Right lobe of liver (tissue), 6 donors: Measurements from ENCODE around the gene CRYGD. TPM values are rescaled to one million over a fixed set of nuclear protein-coding genes. Genes with fewer than 3 reads are reported as not detected.
"Not testable (repeated sequence)": the region's sequence is repeated elsewhere in the genome, so short reads cannot be mapped to it uniquely, and the experiment has no call there.

Experiments
- ATAC-seq, 4 donors: fragments of 200-7000 bp; cut with Tn5 transposase; one replicate each; pipeline ENCODE4 v1.9.1; 2020; ENCODE audit warnings: mild to moderate bottlenecking in 4 of 4, moderate library complexity in 4 of 4
- DNase-seq, 3 donors: peaks; one replicate each; pipeline ENCODE4 v3.0.0-alpha.2; 2020
- H3K27ac ChIP-seq, 3 donors: fragments of 200-600 bp; one replicate each; pipeline ENCODE4 v1.8.0; 2022
- H3K27me3 ChIP-seq, 2 donors: fragments of 200-600 bp; one replicate each; pipeline ENCODE4 v1.8.0; 2022
- H3K36me3 ChIP-seq, 4 donors: fragments of 200-600 bp; sonication (generic) in 1 of 4; one replicate each; pipeline versions ENCODE4 v1.5.1 to v1.8.0; 2017 to 2022; ENCODE audit warnings: control low read depth in 1 of 4
- H3K4me1 ChIP-seq, 4 donors: fragments of 200-600 bp; sonication (generic) in 1 of 4; one replicate each; pipeline versions ENCODE4 v1.5.1 to v1.8.0; 2017 to 2022; ENCODE audit warnings: control low read depth in 1 of 4
- H3K4me3 ChIP-seq, 3 donors: fragments of 200-600 bp; one replicate each; pipeline ENCODE4 v1.8.0; 2022
- H3K9me3 ChIP-seq, 4 donors: fragments of 200-600 bp; sonication (generic) in 1 of 4; one replicate each; pipeline versions ENCODE4 v1.5.1 to v1.8.0; 2017 to 2022; ENCODE audit warnings: control low read depth in 1 of 4
- POLR2A ChIP-seq: fragments of 450-650 bp; IDR thresholded peaks from one replicate; pipeline ENCODE4 v1.6.1; 2017; ENCODE audit warnings: antibody characterized with exemption, mild to moderate bottlenecking
- WGBS: methylation state at CpG from one replicate; pipeline ENCODE4 v1.1.6; 2018; ENCODE audit warnings: low coverage, low lambda C conversion rate; ENCODE audit not compliant: insufficient coverage; ENCODE audit errors: missing lambda C conversion rate; 5-methylcytosine and 5-hydroxymethylcytosine counted together
- intact Hi-C, 2 donors: fragments of 100-400 bp; cut with DNase I; formaldehyde crosslinking; loops; one replicate each; pipeline versions ENCODE4 v1.11.2 to v1.14.1; 2022
- total RNA-seq, 6 experiments: library from RNA; depleted of rRNA in 2 of 6; stranded (reverse); fragments of >200 nt in 2 of 6; fragmentation: NEBNext Ultra II Directional in 3 of 6; extraction: Animal tissue kit (Norgen Biotek cat#: 25700) in 3 of 6; gene quantifications; one replicate each; pipeline versions ENCODE4 v1.1.0 to v1.2.4, GENCODE V29; 2016 to 2023
- TF ChIP-seq, protein P1 (sequence below), 4 donors: fragments of 200-600 bp in 3 of 4; fragments of 450-650 bp in 1 of 4; IDR thresholded peaks; one replicate each; pipeline versions ENCODE4 v1.5.1 to v1.8.0; 2016 to 2022; ENCODE audit warnings: antibody characterized with exemption in 4 of 4, mild to moderate bottlenecking in 2 of 4
- donor health status: DM: no; HTN: yes; CAD: no.
- donor health status: DM: no; HTN: no; CAD: no.
- donor health status: DM: no; HTN: no; CAD: no.
- donor health status: DM: no; HTN: yes; CAD: no.
- donor health status: DM: no; HTN: yes; CAD: no.

The CRYGD gene
- total RNA-seq, 6 experiments from 2014 or later, result not detected

- intact Hi-C loops, result no loop called here
- H3K27me3 ChIP-seq, result peaks cover 0 to 5% of the 10 kb centered on the region in 2 donors
- WGBS, result 40% methylated on average over 5 of the region's 7 CpGs
- H3K4me1 ChIP-seq, result no peaks in the 10 kb centered on the region
- H3K9me3 ChIP-seq, result no peaks in the 10 kb centered on the region
- no peak overlapping the region for H3K4me3 ChIP-seq
- TF ChIP-seq POLR2A, result no peak
- TF ChIP-seq, protein P1, sequence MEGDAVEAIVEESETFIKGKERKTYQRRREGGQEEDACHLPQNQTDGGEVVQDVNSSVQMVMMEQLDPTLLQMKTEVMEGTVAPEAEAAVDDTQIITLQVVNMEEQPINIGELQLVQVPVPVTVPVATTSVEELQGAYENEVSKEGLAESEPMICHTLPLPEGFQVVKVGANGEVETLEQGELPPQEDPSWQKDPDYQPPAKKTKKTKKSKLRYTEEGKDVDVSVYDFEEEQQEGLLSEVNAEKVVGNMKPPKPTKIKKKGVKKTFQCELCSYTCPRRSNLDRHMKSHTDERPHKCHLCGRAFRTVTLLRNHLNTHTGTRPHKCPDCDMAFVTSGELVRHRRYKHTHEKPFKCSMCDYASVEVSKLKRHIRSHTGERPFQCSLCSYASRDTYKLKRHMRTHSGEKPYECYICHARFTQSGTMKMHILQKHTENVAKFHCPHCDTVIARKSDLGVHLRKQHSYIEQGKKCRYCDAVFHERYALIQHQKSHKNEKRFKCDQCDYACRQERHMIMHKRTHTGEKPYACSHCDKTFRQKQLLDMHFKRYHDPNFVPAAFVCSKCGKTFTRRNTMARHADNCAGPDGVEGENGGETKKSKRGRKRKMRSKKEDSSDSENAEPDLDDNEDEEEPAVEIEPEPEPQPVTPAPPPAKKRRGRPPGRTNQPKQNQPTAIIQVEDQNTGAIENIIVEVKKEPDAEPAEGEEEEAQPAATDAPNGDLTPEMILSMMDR (IDR thresholded peaks at IDR 0.05), result no peak
- DNase-seq, result no peak
- H3K36me3 ChIP-seq, result no peaks in the 10 kb centered on the region
- no peak for ATAC-seq
- H3K27ac ChIP-seq, result no peak overlapping the region
Measured at GRCh38 chr2:208112969-208113368, 11.4 kb downstream of the CRYGD start.

GRCh38 chr2:208112273-208112745, 12.0 kb downstream of the CRYGD start:
- H3K4me1 ChIP-seq, H3K36me3 ChIP-seq, intact Hi-C loops, DNase-seq, H3K27ac ChIP-seq, H3K27me3 ChIP-seq, H3K4me3 ChIP-seq, H3K9me3 ChIP-seq: not testable (repeated sequence)
- WGBS, result 9% methylated on average over 2 of the region's 36 CpGs
- peak in 1 of 4 donors; percentile 18 for ATAC-seq

DNA sequence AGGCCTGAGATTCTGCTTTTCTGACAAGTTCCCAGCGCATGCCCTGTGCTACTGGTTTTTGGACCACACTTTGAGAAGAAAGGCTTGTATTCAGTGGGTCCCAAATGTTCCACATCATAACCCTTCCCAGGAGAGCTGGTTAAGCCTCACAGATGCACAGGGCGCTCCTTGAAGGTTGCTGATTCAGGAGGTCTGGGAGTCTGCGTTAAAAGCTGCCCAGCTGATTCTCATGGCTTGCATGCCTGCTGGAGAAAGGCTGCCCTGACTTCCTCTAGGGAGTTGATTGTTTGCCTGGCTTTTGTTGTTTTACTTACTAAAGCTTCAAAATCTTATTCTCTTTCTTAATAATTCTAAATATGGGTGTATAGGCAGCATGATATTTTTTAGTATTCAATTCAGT, 20.7 kb downstream of the CRYGD start:
- no peaks in the 10 kb centered on the region for H3K9me3 ChIP-seq
- ATAC-seq, result no peak
- TF ChIP-seq POLR2A, result no peak
- TF ChIP-seq, protein P1 (IDR thresholded peaks at IDR 0.05), result no peak
- DNase-seq, result no peak
- intact Hi-C loops, result no loop called here
- no peak overlapping the region for H3K4me3 ChIP-seq
- no peaks in the 10 kb centered on the region for H3K27me3 ChIP-seq
- WGBS, result 87% methylated on average over 3 of the region's 3 CpGs
- no peak overlapping the region for H3K27ac ChIP-seq
- no peaks in the 10 kb centered on the region for H3K36me3 ChIP-seq
- H3K4me1 ChIP-seq, result no peaks in the 10 kb centered on the region

DNA sequence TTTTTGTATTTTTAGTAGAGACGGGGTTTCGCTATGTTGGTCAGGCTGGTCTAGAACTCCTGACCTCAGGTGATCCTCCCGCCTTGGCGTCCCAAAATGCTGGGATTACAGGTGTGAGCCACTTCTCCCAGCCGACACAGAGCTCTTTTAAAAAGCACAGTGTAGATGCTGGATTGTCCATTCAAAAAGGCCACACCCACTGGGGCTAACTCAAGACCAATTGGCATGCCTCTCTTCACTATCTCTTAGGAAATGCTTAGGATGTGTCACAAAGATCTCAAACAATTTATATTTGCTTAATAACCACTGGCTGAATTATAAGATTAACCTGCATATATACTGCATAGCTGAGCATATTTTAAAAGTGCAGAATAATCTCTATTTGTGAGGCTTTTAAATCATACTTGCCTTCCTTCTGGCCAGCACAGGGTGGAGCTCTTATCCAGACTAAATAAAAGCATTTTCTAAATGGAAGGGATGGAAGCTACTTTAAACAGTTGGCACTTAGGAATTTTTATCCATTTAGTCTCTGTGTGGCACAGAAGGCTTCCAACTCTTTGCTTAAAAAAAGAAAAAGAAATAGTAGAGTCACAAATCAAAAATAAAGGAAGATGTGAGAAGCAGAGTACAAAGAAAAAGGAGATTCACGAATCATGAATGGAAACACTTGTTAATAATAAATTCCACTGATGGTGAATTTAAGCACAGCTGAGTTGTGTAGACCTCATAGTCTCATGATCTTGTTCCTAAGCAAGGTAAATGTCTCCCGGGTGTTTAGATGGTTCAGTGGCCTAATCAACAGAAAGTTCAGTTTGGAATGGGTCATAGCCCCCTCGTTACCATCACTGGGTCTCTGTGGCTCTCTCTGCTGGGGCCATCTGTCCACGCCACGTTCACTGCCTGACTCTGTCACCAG, 22.4 kb downstream of the CRYGD start:
- no peak for TF ChIP-seq POLR2A
- TF ChIP-seq, protein P1 (IDR thresholded peaks at IDR 0.05), result peak; percentile 37 to 53 (median 43)
- WGBS, result 18% methylated on average over 7 of the region's 10 CpGs
- intact Hi-C loops, result no loop called here
- H3K4me1 ChIP-seq, result no peaks in the 10 kb centered on the region
- ATAC-seq (peak; percentile 55 to 84 (median 74)), DNase-seq (no peak)
- H3K4me3 ChIP-seq, result no peak overlapping the region
- H3K9me3 ChIP-seq, result no peaks in the 10 kb centered on the region
- H3K27ac ChIP-seq, result no peak overlapping the region
- H3K27me3 ChIP-seq, result no peaks in the 10 kb centered on the region
- H3K36me3 ChIP-seq, result no peaks in the 10 kb centered on the region

DNA sequence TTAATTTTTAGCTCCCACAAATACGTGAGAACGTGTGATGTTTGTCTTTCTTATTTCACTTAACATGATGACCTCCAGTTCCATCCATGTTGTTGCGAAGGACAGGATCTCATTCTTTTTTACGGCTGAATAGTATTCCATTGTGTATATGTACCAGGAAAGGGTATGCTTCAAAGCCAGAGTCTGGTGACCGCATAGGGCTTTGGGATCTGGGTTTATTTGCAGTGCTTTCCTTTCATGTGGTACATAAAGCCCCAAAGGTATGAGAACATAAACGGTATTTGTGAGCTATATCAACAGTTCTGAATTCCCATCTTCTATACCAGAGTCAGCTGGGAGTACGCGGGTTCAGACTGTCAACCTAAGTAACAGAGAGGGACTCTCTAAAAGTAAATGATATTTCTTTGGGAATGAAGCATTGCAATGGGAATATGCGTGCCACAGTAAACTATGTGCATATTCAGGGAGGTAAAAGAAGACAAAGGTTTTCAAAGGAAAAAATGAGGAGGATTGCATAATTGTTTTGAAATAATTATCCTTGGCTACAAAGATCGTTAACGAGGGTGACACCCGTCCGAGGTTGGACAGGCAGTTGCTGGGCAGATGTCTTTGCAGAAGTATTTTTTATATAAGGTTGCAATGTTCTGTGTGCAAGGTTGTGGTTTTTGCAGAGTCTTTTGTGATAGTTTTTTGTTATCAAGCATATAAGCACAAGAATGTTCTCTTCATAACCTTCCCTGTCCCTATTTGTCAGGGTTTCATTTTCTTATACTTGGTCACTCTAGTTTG, 24.4 kb downstream of the CRYGD start:
- Histone ChIP-seq H3K27me3 (no peaks in the 10 kb centered on the region), H3K36me3 (no peaks in the 10 kb centered on the region), H3K4me3 (no peak overlapping the region), H3K4me1 (no peaks in the 10 kb centered on the region), H3K9me3 (no peaks in the 10 kb centered on the region), H3K27ac (no peak overlapping the region)
- intact Hi-C loops, result no loop called here
- no peak for ATAC-seq
- no peak for DNase-seq
- TF ChIP-seq POLR2A, result no peak
- TF ChIP-seq, protein P1 (IDR thresholded peaks at IDR 0.05), result no peak
- 53% methylated on average over 13 of the region's 13 CpGs for WGBS

GRCh38 chr2:208098701-208099100, 25.6 kb downstream of the CRYGD start:
- H3K27me3 ChIP-seq, H3K9me3 ChIP-seq, ATAC-seq, H3K36me3 ChIP-seq, H3K4me1 ChIP-seq, DNase-seq, H3K4me3 ChIP-seq, H3K27ac ChIP-seq, intact Hi-C loops: not testable (repeated sequence)
- 100% methylated on average over 1 of the region's 1 CpG for WGBS
